G401 (cell line): ENCODE results near the gene SCAND1. TPM values are rescaled to one million over a fixed set of nuclear protein-coding genes. Genes with fewer than 3 reads are reported as not detected.
"Not testable (repeated sequence)": the region's sequence is repeated elsewhere in the genome, so short reads cannot be mapped to it uniquely, and the experiment has no call there.

Experiments used
- DNase-seq: peaks from one replicate; pipeline ENCODE4 v3.0.0-alpha.2; 2015; ENCODE audit warnings: low spot score
- in situ Hi-C: cut with HindIII; loops from 2 replicates; pipeline ENCODE4 v1.10.0; 2016; ENCODE audit warnings: low sequenced_read_pairs, mixed read lengths
- total RNA-seq: library from RNA; depleted of rRNA; stranded (reverse); fragments of >200 nt; shearing (Covaris generic); gene quantifications from 2 replicates; pipeline ENCODE4 v1.2.3, GENCODE V29; 2014

SCAND1 gene
- total RNA-seq, 1 experiment from 2014 or later, result 83.0 TPM

DNA sequence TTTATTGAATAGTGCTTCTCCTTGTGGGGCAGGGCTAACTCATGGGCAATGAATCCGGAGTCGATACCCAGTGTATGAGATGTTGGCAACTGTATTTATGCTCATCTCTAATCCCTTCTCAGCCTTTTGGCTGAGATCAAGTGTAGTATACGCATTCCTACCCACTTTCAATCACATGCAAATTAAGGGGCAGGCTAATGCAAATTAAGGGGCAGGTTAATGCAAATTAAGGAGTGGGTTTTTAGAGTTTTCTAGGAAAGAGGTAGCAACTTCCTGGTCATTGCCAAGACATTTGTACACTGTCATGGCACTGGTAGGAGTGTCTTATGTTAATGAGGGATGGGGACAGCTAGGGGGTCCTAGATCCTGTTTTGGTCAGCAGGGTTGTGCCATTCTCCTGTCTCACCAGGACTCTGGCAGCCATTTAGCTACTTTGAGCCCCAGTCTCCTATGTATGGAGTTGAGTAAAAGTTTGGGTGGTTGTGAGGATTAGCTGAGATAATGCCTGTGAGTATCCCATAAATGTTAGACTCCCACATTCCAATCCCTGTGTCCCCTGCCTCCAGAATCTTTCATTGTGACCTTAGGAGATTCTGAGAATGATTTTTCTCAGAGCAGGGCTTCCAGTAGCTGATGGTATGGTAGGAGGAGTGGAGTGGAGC is 13.8 kb upstream of the SCAND1 start, which contains the start of gene CNBD2:
Gene CNBD2 (plus strand): TSS at position 612 of the 662 bp plus-strand sequence. CDS start 173 bp downstream, outside the sequence.
- no peak for DNase-seq
- in situ Hi-C loops, result no loop called here

DNA sequence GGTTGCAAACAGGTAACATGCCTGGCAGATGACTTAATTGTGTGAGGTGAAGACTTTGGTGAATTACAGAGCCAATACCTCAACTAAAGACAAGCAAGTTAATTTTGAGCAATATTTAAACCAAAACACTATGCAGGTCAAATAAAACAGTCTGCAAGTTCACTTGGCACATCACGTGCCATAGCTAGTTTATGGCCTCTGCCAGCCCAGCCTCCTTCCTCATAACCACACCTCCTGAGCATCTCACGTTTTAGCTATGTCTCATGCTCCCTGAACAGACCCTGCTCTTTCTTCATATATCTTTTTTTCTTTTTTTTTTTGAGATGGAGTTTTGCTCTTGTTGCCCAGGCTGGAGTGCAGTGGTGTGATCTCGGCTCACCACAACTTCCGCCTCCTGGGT is 9.6 kb upstream of the SCAND1 start:
- DNase-seq, result no peak

DNA sequence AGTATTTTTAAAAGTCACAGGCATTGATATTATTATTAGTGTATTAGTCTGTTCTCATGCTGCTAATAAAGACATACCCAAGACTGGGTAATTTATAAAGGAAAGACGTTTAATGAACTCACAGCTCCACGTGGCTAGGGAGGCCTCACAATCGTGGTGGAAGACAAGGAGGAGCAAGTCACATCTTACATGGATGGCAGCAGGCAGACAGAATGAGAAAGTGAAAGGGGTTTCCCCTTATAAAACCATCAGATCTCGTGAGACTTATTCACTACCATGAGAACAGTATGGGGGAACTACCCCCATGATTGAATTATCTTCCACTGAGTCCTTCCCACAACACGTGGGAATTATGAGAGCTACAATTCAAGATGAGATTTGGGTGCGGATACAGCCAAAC is 5.0 kb upstream of the SCAND1 start:
- in situ Hi-C loops, DNase-seq: not testable (repeated sequence)

More for the DNA sequence above, 9.6 kb upstream of the SCAND1 start:
- in situ Hi-C loops, result no loop called here

DNA sequence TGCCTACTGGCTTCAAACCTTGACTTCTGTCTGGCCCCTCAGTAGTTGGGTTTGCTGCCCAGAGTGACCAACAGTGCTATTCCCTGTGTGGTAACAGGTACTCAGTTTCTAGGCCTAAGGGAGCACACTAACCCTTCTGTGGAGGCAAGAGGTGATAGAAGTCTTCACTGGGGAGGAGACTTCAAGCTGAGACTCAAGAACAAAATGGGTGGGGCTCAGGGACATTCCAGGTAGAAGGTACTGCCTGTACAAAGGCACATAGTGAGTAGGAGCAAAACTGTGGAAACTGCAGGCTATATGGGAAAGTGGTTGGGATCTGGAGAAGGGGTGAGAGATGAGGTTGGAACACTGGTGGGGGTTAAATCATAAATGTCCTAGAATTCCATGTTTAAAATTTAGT is 2.3 kb upstream of the SCAND1 start:
- in situ Hi-C loops, result no loop called here
- DNase-seq, result no peak

DNA sequence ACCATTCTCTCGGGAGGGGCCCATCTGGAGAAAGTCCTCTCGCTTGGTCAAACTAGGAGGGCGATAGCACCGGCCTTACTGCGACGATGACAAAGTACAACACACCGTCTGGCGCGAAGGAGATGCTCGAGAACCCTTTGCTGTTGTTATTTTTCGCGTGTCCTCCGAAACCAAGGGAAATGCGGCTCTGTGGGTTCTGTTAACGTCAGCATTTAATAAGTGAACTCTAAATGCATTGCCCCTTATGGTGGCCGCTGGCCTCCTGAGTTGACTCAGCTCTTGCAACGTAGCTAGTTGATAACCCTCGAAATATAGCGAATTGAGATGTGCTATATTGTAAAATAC is 577 bp upstream of the SCAND1 start:
- DNase-seq, result no peak
- in situ Hi-C loops, result no loop called here

DNA sequence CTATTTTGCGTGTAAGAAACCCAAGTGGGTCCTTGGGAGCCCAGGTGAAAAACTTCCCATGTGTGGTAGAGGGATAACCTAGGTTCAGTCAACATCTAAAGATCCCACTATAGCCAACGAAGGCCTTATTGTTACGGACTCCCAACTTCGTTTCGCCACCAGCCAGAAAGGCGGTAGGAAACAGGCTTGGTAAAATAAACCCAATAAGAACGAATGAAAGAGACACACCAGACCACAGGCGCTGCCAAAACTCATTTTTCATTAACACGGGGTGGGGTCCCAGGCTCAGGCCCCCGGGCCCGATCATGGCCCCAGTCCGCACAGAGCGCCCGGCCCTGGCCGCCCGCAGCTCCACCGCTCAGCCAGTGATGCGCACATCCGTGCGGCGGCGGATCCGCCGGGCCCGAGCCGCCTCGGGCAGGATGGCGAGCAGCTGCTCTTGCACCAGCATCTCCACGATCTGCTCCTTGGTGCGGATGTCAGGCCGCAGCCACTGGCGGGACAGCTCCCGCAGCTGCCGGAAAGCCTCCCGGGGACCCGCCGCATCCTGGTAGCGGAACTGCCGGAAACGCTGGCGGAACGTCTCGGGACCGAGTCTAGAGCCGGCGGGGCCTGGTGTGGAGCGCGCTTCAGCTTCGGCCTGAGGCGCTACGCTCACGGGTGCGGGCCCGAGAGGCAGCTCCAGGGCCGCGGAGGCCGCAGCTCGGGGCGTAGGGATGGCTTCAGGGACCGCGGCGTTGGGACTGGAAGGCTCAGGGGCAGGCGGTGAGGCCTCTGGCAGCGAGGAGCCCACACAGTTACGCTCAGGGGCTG is 709 bp downstream of the SCAND1 start:
- no peak for DNase-seq

DNA sequence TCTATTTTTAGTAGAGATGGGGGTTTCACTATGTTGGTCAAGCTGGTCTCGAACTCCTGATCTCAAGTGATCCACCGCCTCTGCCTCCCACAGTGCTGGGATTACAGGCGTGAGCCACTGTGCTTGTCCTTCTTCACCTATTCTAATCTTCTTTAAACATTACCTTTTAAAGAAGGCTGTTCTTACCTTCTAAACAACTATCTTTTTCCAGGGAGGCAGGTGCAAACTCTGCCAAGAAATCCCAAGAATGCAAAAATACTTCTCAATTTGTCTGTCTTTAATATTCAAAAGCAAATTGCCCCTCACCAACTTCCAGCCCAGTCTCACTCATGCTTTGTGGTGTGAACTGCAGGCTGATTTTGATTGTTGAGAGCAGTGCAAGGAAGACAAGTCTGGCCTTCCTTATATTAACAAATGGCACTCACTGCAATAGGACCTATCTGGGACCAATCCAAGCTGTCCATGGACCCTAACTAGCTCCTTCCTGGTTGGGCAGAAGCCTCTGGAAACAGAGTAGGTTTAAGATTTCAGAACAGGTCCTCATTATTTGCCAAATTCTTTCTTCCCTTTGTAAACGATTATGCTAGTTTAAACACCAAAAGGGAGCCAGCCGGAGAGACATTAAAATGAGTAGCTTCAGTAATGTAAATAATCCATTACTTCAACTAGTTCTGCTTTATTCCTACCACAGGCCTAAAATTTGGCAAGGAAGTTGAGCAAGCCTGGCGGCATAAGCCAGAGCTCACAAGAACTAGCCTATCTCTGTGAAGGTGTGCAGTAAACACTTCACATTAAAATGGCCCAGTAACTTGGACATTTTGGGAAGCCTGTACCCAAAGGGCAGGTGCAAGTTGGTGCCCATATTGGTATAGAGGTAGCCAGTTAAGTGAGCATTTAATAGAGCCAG is 1.6 kb downstream of the SCAND1 start:
- peak; percentile 3 for DNase-seq
- in situ Hi-C loops, result no loop called here

More for the DNA sequence above, 709 bp downstream of the SCAND1 start:
- in situ Hi-C loops, result no loop called here

DNA sequence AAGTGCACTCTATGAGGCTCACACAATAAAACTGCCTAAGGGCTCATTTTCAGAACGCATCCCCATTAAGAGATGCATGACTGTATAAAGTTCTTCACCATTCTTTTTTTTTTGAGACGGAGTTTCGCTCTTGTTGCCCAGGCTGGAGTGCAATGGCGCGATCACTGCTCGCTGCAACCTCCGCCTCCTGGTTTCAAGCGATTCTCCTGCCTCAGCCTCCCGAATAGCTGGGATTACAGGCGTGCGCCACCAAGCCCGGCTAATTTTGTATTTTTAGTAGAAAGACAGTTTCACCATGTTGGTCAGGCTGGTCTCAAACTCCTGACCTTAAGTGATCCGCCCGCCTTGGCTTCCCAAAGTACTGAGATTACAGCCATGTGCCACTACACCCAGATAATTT is 2.2 kb downstream of the SCAND1 start:
- in situ Hi-C loops, DNase-seq: not testable (repeated sequence)

DNA sequence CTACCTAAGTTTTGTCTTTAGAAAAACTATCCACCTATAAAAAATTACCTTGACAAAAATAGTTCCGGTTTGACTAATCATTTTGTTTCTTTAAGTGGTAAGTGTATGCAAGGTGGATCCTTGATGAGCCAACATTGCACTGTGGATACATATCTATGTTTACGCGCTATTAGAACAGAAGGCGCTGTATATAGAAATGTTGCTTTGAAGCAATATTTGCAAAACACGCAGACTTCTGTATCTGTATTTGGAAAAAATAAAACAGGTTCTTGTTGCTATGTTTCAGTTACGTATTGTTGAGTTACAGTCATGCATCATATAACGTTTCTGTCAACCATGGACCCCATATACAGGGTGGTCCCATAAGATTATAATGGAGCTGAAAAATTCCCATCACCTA is 4.2 kb downstream of the SCAND1 start:
- DNase-seq, result no peak
- in situ Hi-C loops, result no loop called here

DNA sequence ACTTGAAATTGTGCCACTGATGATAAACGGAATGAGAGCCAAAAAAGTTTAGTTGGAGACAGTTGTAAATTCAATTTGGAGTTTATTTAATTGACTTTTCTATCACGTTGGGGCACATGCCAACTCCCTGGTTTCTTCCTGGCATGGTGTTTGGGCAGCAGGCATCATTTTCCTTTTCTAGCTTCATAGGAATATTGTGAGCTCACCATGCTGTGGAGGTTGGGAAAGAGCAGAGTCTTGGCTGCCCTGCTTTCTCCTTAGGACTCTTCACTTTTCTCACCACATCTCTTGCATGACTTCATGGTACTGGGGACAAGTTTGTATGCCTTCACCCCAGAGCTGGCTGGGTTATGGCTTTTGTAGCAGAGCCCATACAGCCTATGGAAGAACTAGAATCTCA is 6.4 kb downstream of the SCAND1 start:
- in situ Hi-C loops, result no loop called here
- no peak for DNase-seq

DNA sequence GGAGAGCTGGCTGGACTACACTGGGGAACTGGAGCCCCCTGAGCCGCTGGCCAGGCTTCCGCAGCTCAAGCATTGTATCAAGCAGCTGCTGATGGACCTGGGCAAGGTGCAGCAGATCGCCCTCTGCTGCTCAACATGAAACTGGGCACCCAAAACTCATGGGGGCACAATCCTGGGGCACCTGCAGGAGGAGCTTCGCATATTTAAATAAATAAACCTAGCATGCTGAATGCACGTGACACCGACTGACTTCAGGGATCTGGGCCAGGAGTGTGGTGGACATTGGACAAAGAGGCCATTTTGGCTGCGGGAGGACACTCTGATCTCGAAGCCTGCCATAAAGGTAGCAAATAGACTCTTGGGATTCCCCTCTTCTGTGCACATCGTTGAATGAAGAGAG is 6.8 kb downstream of the SCAND1 start:
- DNase-seq, result peak; percentile 5
- in situ Hi-C loops, result no loop called here

DNA sequence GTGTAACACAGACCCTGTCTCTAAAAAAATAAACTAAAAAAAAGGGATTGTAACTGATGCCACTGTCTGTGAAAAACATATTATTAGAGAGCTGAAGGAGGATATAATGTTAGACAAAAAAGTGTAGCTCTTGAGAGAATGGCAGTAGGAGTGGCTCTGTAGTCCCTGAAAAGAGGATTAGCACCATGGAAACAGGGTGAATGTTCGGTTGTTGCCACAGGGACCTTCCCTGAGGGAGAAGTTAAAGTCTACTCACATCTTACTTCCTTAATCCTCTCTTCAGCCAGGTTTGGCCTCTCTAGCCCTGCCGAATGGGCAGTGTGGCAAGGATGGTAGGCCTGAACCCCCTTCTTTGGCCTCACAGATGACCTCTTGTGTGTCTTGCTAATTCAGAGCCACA is 12.1 kb downstream of the SCAND1 start:
- in situ Hi-C loops, result no loop called here
- no peak for DNase-seq

DNA sequence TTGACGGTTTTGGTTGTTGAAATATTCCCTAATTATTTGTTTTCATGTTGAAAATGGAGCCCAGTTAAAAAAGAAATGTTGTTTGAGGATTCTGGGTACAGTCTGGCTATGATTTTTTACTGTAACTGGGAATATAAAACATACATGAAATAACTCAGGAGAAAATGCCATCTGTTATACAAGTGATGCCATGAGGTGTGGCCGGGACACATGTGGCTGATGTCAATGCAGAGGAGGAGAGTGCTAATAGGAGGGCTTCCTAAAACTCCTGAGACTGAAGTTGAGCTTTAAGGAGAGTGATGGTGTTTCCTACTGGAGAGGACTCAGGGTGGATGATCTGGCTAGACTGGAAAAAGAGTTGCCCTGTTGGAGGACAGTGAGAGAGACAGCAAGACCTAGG is 12.7 kb downstream of the SCAND1 start:
- no peak for DNase-seq
- in situ Hi-C loops, result no loop called here

DNA sequence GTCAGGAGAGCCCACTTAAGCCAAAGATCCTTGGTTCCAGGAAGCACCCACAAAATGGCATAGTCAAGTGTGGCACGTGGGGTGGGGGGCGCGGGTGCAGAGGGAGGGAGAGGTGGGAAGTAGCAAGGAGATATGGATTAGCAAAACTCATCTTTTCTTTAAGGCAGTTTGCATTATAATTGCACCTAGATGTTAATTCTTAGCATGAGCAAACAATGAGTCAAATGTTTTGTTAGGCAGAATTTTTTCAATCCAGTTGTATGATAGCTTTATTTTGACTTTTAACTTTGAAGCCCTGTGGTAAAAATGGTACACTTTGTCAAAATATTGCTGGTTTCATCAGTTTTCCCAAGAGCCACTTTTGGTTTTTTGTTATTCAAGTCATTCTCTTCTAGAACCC is 15.0 kb downstream of the SCAND1 start:
- DNase-seq, result no peak
- in situ Hi-C loops, result no loop called here

DNA sequence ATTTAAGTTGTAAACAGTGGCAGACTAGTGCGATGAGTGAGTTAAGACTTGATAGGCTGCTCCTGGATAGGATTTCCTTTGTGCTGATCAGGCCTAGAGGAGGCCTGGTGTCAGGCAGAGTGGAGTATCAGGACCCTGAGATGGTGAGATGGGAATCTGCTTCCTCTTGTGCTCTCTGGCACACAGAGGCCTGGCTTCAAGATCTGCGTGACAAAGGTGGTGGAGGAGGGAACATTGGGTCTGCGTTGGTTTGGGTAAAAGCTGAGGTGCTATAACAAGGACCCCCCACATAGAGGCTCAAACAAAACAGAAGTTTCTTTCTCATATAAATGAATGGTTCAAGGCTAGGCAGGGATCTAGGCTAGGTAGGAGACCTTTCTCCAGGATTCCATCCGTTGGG is 20.3 kb downstream of the SCAND1 start:
- DNase-seq, result no peak
- in situ Hi-C loops, result no loop called here

DNA sequence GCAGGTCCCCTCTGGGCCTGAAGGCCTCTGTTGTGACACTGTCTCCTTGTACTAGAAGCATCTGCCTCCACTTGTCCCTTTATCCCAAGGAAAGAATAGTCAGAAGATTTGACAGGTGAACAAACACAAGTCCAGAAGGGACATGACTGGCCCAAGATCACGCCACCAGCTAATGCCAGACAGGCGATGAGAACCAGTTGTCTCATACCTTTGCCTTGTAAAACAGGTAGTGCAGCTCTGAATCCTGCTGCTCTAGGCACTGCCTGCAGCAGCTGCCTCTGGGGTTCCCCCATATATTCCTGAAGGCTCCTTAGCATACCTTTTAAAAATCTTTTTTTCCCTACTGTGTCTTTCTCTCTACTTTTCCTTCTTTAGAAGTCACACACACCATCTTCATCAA is 25.0 kb downstream of the SCAND1 start:
- in situ Hi-C loops, result no loop called here
- DNase-seq, result no peak

DNA sequence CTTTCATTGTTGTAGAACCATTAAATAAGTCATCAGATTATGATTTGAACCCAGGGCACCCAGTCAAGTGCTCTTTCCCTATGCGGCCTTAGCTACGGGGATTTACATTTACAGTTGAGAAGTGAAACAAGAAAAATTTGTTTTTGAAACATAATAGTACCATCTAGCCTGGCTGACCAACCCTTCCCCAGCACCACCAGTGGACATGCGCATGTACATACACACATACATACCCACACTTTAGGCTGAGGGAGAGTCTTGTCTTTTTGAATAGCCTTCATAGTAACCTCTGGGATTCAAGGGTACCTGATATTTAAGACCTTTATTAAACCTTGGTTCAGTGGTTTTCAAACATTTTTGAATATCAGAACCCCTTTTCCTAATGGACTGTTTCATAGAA is 33.8 kb downstream of the SCAND1 start:
- in situ Hi-C loops, result no loop called here
- DNase-seq, result no peak

DNA sequence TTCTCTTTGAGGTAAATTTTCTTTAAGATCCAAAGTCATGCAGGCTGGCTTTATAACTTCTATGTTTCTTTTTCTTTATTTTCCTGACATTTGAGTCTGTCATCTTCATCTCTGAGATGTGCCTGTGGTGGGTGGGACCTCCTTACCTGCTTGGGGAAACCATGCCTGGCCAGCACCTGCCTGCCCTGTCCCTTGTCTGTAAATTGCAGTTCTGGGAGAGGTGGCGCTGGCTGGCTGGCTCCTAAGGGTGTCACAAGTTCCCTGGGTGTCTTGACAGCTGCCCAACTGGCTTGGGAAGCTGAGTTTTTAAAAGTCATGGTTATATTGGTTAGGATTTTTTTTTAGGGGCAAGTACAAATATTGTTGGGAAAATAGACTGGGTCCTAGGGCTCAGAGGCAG is 36.3 kb downstream of the SCAND1 start:
- DNase-seq, result no peak
- in situ Hi-C loops, result no loop called here

DNA sequence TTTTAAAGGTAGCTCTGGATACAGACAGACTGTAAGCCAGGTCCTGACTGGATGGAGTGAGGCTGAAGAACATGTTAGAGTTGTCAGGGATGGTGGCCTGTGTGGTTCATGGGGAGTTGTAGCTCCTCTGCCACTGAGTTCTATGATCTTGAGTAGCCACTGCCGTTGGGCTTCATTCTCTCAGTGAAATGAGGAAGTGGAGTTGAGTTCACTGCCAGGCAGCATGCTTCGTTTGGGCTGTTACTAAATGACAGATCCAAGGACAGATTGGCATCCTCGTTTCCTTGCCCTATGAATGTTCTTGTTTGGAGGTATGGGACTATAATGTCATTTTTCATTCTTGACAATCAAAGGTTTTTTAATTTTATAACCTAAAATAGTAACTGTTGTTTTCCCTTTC is 37.2 kb downstream of the SCAND1 start:
- in situ Hi-C loops, result no loop called here
- DNase-seq, result no peak

DNA sequence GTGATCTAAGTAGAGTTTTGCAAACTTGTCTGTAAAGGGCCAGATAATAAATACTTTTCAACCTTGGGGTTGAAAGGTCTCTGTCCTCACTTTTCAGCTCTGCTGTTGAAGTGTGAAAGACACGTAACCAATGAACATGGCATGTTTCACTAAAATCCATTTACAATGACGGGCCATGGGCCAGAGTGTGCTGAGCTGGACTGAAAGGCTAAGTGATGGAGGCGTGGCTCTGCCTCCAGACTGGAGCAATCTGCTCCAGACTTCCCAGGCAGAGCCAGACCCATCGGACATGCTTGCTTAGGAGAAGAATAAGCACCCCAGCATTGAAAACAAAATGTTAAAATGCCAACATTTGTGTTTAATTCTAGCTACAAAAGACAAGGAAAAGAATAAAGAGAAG is 41.4 kb downstream of the SCAND1 start:
- DNase-seq, result no peak
- in situ Hi-C loops, result no loop called here
